Measurements from ENCODE around the gene STYXL2.

GRCh38 chr1:167093846-167094516 lies at the start of gene STYXL2:
- TF ChIP-seq CTCF (IDR thresholded peaks at IDR 0.05) (no peak), EZH2phosphoT487 (IDR thresholded peaks at IDR 0.05) (no peak), EZH2 (IDR thresholded peaks at IDR 0.05) (no peak)
